Esophagus squamous epithelium (tissue), 5 donors: ENCODE results near the gene CCNT1. TPM values are rescaled to one million over a fixed set of nuclear protein-coding genes. Genes with fewer than 3 reads are reported as not detected.

Experiments
- DNase-seq: peaks from one replicate; lab custom pipeline; 2025; lab: John Stamatoyannopoulos, UW
- H3K27ac ChIP-seq, 4 donors: fragments of 200-600 bp; sonication (generic); one replicate each; pipeline ENCODE4 v1.5.1; 2016 to 2019; ENCODE audit warnings: mild to moderate bottlenecking in 1 of 4
- H3K27me3 ChIP-seq, 4 donors: fragments of 200-600 bp; sonication (generic); 1 replicate in 3 of 4; 2 replicates in 1 of 4; pipeline versions ENCODE4 v1.5.1 to v1.6.0; 2017 to 2021; ENCODE audit warnings: antibody characterized with exemption in 1 of 4
- H3K36me3 ChIP-seq, 3 donors: fragments of 200-600 bp; sonication (generic); one replicate each; pipeline ENCODE4 v1.5.1; 2016 to 2019
- H3K4me1 ChIP-seq, 3 donors: fragments of 200-600 bp; sonication (generic); one replicate each; pipeline ENCODE4 v1.5.1; 2017 to 2019
- H3K4me3 ChIP-seq, 4 donors: fragments of 200-600 bp; sonication (generic); 1 replicate in 3 of 4; 2 replicates in 1 of 4; pipeline ENCODE4 v1.5.1; 2016 to 2019; ENCODE audit warnings: mild to moderate bottlenecking in 2 of 4, moderate library complexity in 1 of 4
- H3K9me3 ChIP-seq, 3 donors: fragments of 200-600 bp; sonication (generic); one replicate each; pipeline ENCODE4 v1.5.1; 2016 to 2019
- CTCF ChIP-seq, 6 experiments: fragments of 450-650 bp in 4 of 6; fragments of 200-600 bp in 2 of 6; sonication (generic) in 2 of 6; IDR thresholded peaks; one replicate each; pipeline ENCODE4 v1.5.1; 2016 to 2019; ENCODE audit warnings: antibody characterized with exemption in 6 of 6, mild to moderate bottlenecking in 4 of 6, moderate library complexity in 4 of 6
- POLR2A ChIP-seq, 4 donors: fragments of 450-650 bp; IDR thresholded peaks; one replicate each; pipeline ENCODE4 v1.6.1; 2017; ENCODE audit warnings: antibody characterized with exemption in 4 of 4, mild to moderate bottlenecking in 4 of 4, moderate library complexity in 3 of 4
- WGBS, 2 donors: methylation state at CpG; one replicate each; pipeline ENCODE4 v1.1.5; 2018; 5-methylcytosine and 5-hydroxymethylcytosine counted together
- intact Hi-C: fragments of 100-400 bp; cut with DNase I; formaldehyde crosslinking; loops from one replicate; pipeline ENCODE4 v1.15.0; 2022
- total RNA-seq, 4 donors: library from RNA; depleted of rRNA; stranded (reverse); fragments of >200 nt; gene quantifications; one replicate each; pipeline ENCODE4 v1.1.0, GENCODE V29; 2016
- donor health status: DM: yes; HTN: yes; CAD: no.

Gene CCNT1
- total RNA-seq, 4 donors from 2014 or later, result 16.2 to 23.3 (median 18.5) TPM

DNA sequence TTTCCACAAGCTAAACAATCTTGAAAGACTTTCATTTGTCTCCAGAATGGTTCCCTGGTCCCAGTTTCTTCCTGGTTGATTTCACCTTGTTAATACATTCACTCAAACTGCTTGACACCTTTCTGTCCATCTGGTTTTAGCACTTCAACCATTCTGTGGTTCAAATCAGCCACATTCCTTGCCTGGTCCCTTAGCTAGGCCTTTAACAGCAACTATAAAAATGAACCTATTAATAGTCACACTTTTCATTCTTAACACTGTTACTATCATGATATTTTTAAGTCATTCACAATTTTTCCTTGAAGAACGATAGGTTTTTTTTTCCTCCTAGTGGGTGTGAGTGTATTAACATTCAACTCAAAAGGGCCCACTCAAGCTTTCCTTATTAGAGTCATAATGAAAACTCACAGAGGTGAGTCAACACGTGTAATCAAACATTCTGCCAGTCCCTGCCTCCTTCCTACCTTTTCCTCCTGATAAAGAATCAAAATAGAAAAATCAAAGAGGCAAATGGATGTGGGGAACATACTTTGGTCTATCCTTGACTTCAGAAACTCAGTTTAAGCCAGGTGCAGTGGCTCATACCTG lies 34.4 kb upstream of the CCNT1 start:
- intact Hi-C loops, result loop anchor here (5.0 kb wide), 1 partner anchor 46 kb away; no protein-coding TSS in a partner anchor
- WGBS, 2 donors, result 21 to 23% methylated on average over 2 of the region's 2 CpGs
- no peak overlapping the region for H3K4me3 ChIP-seq
- H3K27me3 ChIP-seq, result no peaks in the 10 kb centered on the region
- H3K27ac ChIP-seq, result no peak overlapping the region
- H3K9me3 ChIP-seq, result no peaks in the 10 kb centered on the region
- H3K4me1 ChIP-seq, result peaks cover 0 to 5% (median 0%) of the 10 kb centered on the region in 3 donors
- TF ChIP-seq POLR2A (IDR thresholded peaks at IDR 0.05) (no peak), CTCF (IDR thresholded peaks at IDR 0.05) (no peak)
- no peaks in the 10 kb centered on the region for H3K36me3 ChIP-seq
- DNase-seq, result no peak

- intact Hi-C loops, result loop anchor here (5.0 kb wide), 1 partner anchor 47 kb away; no protein-coding TSS in a partner anchor
- TF ChIP-seq CTCF (IDR thresholded peaks at IDR 0.05), result no peak
- no peak for TF ChIP-seq POLR2A (IDR thresholded peaks at IDR 0.05)
- Histone ChIP-seq H3K9me3 (no peaks in the 10 kb centered on the region), H3K4me3 (no peak overlapping the region), H3K27me3 (no peaks in the 10 kb centered on the region), H3K36me3 (no peaks in the 10 kb centered on the region), H3K27ac (no peak overlapping the region), H3K4me1 (peaks cover 0 to 5% (median 0%) of the 10 kb centered on the region in 3 donors)
- no peak for DNase-seq
- WGBS, 2 donors, result 92 to 100% methylated on average over 1 of the region's 1 CpG
Measured at GRCh38 chr12:48750215-48750614, 33.7 kb upstream of the CCNT1 start.

DNA sequence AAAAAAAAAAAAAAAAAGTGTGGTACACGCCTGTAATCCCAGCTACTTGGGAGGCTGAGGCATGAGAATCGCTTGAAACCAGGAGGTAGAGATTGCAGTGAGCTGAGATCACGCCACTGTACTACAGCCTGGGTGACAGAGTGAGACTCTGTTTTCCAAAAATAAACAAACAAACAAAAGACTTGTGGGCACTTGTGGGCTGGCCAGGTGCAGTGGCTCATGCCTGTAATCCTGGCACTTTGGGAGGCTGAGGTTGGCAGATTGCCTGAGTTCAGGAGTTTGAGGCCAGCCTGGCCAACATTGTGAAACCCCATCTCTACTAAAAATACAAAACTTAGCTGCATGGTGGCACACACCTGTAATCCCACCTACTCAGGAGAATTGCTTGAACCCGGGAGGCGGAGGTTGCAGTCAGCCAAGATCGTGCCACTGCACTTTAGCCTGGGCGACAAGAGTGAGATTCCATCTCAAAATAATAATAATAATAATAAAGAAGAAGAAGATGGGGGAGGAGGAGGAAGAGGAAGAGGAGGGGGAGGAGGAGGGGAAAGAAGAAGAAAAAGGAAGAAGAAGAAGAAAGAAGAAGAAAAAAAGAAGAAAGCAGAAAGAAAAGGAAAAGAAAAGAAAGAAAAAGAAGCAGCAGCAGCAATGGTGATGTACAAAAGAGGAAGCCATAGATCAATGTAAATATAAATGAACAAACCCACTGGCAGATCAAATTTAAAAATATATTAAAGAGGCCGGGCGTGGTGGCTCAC lies 27.9 kb upstream of the CCNT1 start:
- intact Hi-C loops, result no loop called here
- no peak overlapping the region for H3K27ac ChIP-seq
- peaks cover 0 to 26% (median 0%) of the 10 kb centered on the region in 4 donors for H3K27me3 ChIP-seq
- WGBS, 2 donors, result 64 to 69% methylated on average over 8 to 9 of the region's 9 CpGs
- no peak overlapping the region for H3K4me3 ChIP-seq
- no peak for TF ChIP-seq CTCF (IDR thresholded peaks at IDR 0.05)
- TF ChIP-seq POLR2A (IDR thresholded peaks at IDR 0.05), result no peak
- no peaks in the 10 kb centered on the region for H3K9me3 ChIP-seq
- no peaks in the 10 kb centered on the region for H3K4me1 ChIP-seq
- H3K36me3 ChIP-seq, result no peaks in the 10 kb centered on the region
- DNase-seq, result no peak

DNA sequence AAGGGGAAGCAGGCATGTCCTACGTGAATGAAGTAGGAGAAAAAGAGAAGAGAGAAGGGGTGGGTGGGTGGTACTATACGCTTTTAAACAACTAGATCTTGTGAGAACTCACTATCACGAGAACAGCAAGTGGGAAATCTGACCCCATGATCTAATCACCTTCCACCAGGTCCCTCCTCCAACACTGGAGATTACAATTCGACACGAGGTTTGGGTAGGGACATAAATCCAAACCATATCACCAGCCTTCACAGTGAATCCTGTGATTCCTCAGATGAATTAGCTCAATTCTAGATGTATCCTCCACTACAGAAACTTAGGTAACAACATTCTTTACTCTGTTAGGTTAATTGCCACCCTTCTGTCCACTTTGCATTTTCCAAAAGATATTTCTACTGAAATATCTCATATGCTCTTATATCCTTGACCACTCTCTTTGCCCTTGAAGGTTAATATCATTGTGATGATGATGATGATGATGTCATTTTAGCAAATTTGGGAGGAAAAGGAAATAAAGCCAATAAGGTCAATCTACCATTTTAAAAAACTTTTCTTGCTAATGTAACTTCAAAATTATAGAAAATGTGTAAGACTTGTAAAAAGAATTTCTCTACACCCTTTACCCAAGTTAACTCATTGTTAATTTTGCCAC lies 23.2 kb upstream of the CCNT1 start:
- Histone ChIP-seq H3K36me3 (no peaks in the 10 kb centered on the region), H3K27me3 (peaks cover 0 to 33% (median 0%) of the 10 kb centered on the region in 4 donors), H3K4me1 (no peaks in the 10 kb centered on the region), H3K9me3 (no peaks in the 10 kb centered on the region), H3K4me3 (no peak overlapping the region), H3K27ac (no peak overlapping the region)
- WGBS, 2 donors, result 37 to 45% methylated on average over 5 of the region's 5 CpGs
- DNase-seq, result no peak
- TF ChIP-seq POLR2A (IDR thresholded peaks at IDR 0.05), result no peak
- TF ChIP-seq CTCF (IDR thresholded peaks at IDR 0.05), result no peak
- intact Hi-C loops, result no loop called here

- H3K4me3 ChIP-seq, result no peak overlapping the region
- H3K27ac ChIP-seq, result no peak overlapping the region
- DNase-seq, result no peak
- no peaks in the 10 kb centered on the region for H3K36me3 ChIP-seq
- H3K27me3 ChIP-seq, result peaks cover 0 to 19% (median 0%) of the 10 kb centered on the region in 4 donors
- no peaks in the 10 kb centered on the region for H3K4me1 ChIP-seq
- H3K9me3 ChIP-seq, result no peaks in the 10 kb centered on the region
- TF ChIP-seq POLR2A (IDR thresholded peaks at IDR 0.05), result no peak
- no peak for TF ChIP-seq CTCF (IDR thresholded peaks at IDR 0.05)
- WGBS, 2 donors, result 20 to 29% methylated on average over 1 of the region's 1 CpG
- intact Hi-C loops, result no loop called here
Measured at GRCh38 chr12:48736456-48736855, 19.9 kb upstream of the CCNT1 start.
